Neural progenitor cell (in vitro differentiated cells): ENCODE measurements around the gene PLEKHM1. TPM values are rescaled to one million over a fixed set of nuclear protein-coding genes. Genes with fewer than 3 reads are reported as not detected.

ENCODE experiments used
- DNase-seq: peaks from one replicate; pipeline ENCODE4 v3.0.0-alpha.2; 2016; ENCODE audit warnings: low spot score
- H2AFZ ChIP-seq: fragments of 200-600 bp; sonication (generic); replicated peaks from 2 replicates; pipeline ENCODE4 v1.6.1; 2016; ENCODE audit warnings: antibody characterized with exemption
- H3F3A ChIP-seq: fragments of 200-600 bp; sonication (generic); 2 replicates; pipeline ENCODE4 v1.6.1; 2016; ENCODE audit warnings: antibody characterized with exemption, low read depth
- H3K27ac ChIP-seq: fragments of 200-600 bp; sonication (generic); 2 replicates; pipeline ENCODE4 v1.5.1; 2016; ENCODE audit warnings: mild to moderate bottlenecking
- H3K27me3 ChIP-seq: fragments of 200-600 bp; sonication (generic); 2 replicates; pipeline ENCODE4 v1.6.1; 2016; ENCODE audit warnings: mild to moderate bottlenecking, moderate library complexity
- H3K36me3 ChIP-seq: fragments of 200-600 bp; sonication (generic); 2 replicates; pipeline ENCODE4 v1.5.1; 2016
- H3K4me1 ChIP-seq: fragments of 200-600 bp; sonication (generic); 2 replicates; pipeline ENCODE4 v1.6.1; 2016; ENCODE audit warnings: mixed run types
- H3K4me2 ChIP-seq: fragments of 200-600 bp; sonication (generic); 2 replicates; pipeline ENCODE4 v1.6.1; 2016
- H3K4me3 ChIP-seq: fragments of 200-600 bp; sonication (generic); 2 replicates; pipeline ENCODE4 v1.5.1; 2016
- H3K79me2 ChIP-seq: fragments of 200-600 bp; sonication (generic); 2 replicates; pipeline ENCODE4 v1.6.1; 2016; ENCODE audit warnings: low read depth
- H3K9ac ChIP-seq: fragments of 200-600 bp; sonication (generic); 2 replicates; pipeline ENCODE4 v1.6.1; 2016
- H3K9me3 ChIP-seq: fragments of 200-600 bp; sonication (generic); 2 replicates; pipeline ENCODE4 v1.5.1; 2016; ENCODE audit warnings: low read depth
- H4K20me1 ChIP-seq: fragments of 200-600 bp; sonication (generic); 2 replicates; pipeline ENCODE4 v1.6.1; 2016; ENCODE audit warnings: low read depth
- H3K27ac Mint-ChIP-seq: 3 replicates; pipeline ENCODE4 v1.8.0; 2021; ENCODE audit warnings: mixed read lengths
- H3K27me3 Mint-ChIP-seq: 2 replicates; pipeline ENCODE4 v1.8.0; 2022; ENCODE audit warnings: low read depth, mild to moderate bottlenecking, inconsistent platforms, moderate library complexity, mixed read lengths; ENCODE audit not compliant: insufficient read depth
- H3K36me3 Mint-ChIP-seq: 3 replicates; pipeline ENCODE4 v1.8.0; 2021; ENCODE audit warnings: mixed read lengths
- H3K4me1 Mint-ChIP-seq: 3 replicates; pipeline ENCODE4 v1.8.0; 2021; ENCODE audit warnings: mixed read lengths
- H3K4me3 Mint-ChIP-seq: 3 replicates; pipeline ENCODE4 v1.8.0; 2021; ENCODE audit warnings: mild to moderate bottlenecking, moderate library complexity, mixed read lengths
- H3K9me3 Mint-ChIP-seq: 3 replicates; pipeline ENCODE4 v1.8.0; 2020; ENCODE audit warnings: mixed read lengths
- CTCF ChIP-seq: fragments of 200-600 bp; sonication (generic); IDR thresholded peaks from 2 replicates; pipeline ENCODE4 v1.5.1; 2017; ENCODE audit warnings: antibody characterized with exemption, mild to moderate bottlenecking
- EZH2 ChIP-seq: fragments of 200-600 bp; sonication (generic); IDR thresholded peaks from 2 replicates; pipeline ENCODE4 v1.6.1; 2017; ENCODE audit warnings: antibody characterized with exemption, mild to moderate bottlenecking, moderate library complexity
- EZH2phosphoT487 ChIP-seq: fragments of 200-600 bp; sonication (generic); IDR thresholded peaks from 2 replicates; pipeline ENCODE4 v1.6.1; 2017; ENCODE audit warnings: antibody characterized with exemption
- total RNA-seq: library from RNA; depleted of rRNA; stranded (reverse); fragments of >200 nt; gene quantifications from 2 replicates; pipeline ENCODE4 v1.2.3, GENCODE V29; 2015; ENCODE audit warnings: low replicate concordance

The PLEKHM1 gene
- total RNA-seq, 1 donor from 2014 or later = 7.0 TPM

GRCh38 chr17:45394913-45395568 is 95.5 kb downstream of the PLEKHM1 start:
- H3K4me3 ChIP-seq = no peak overlapping the region
- peaks cover 7% of the 10 kb centered on the region for H3K27me3 Mint-ChIP-seq
- DNase-seq = peak; percentile 94
- TF ChIP-seq EZH2phosphoT487 (no peak), CTCF (peak; percentile 83)
- H3K4me2 ChIP-seq = no peak overlapping the region
- H3K36me3 Mint-ChIP-seq = no peaks in the 10 kb centered on the region
- H3K4me1 ChIP-seq = no peaks in the 10 kb centered on the region
- no peaks in the 10 kb centered on the region for H3K79me2 ChIP-seq
- peak overlapping the region; percentile 94 for H3K27ac Mint-ChIP-seq
- H3K9me3 ChIP-seq = no peaks in the 10 kb centered on the region
- no peak overlapping the region for H3K27ac ChIP-seq
- H3K4me1 Mint-ChIP-seq = peaks cover 18% of the 10 kb centered on the region
- H3K9ac ChIP-seq = no peak overlapping the region
- H2AFZ ChIP-seq = peak overlapping the region; percentile 93
- H3K27me3 ChIP-seq = no peaks in the 10 kb centered on the region
- no peaks in the 10 kb centered on the region for H3K36me3 ChIP-seq
- no peak overlapping the region for H3K4me3 Mint-ChIP-seq
- H3K9me3 Mint-ChIP-seq = no peaks in the 10 kb centered on the region
- no peaks in the 10 kb centered on the region for H4K20me1 ChIP-seq
- no peaks in the 10 kb centered on the region for H3F3A ChIP-seq

- no peaks in the 10 kb centered on the region for H3K36me3 Mint-ChIP-seq
- H3K9ac ChIP-seq = no peak overlapping the region
- H3K27ac ChIP-seq = no peak overlapping the region
- H2AFZ ChIP-seq = peak overlapping the region; percentile 93
- no peak overlapping the region for H3K4me2 ChIP-seq
- H3K4me3 Mint-ChIP-seq = no peak overlapping the region
- H3K4me1 Mint-ChIP-seq = peaks cover 18% of the 10 kb centered on the region
- H3K4me3 ChIP-seq = no peak overlapping the region
- no peak for TF ChIP-seq CTCF
- TF ChIP-seq EZH2phosphoT487 = no peak
- no peaks in the 10 kb centered on the region for H3F3A ChIP-seq
- no peak for DNase-seq
- no peaks in the 10 kb centered on the region for H3K4me1 ChIP-seq
- H3K36me3 ChIP-seq = no peaks in the 10 kb centered on the region
- no peak overlapping the region for H3K27ac Mint-ChIP-seq
- no peaks in the 10 kb centered on the region for H3K79me2 ChIP-seq
- H3K9me3 ChIP-seq = no peaks in the 10 kb centered on the region
- H4K20me1 ChIP-seq = no peaks in the 10 kb centered on the region
- H3K27me3 Mint-ChIP-seq = peaks cover 7% of the 10 kb centered on the region
- H3K9me3 Mint-ChIP-seq = no peaks in the 10 kb centered on the region
- H3K27me3 ChIP-seq = no peaks in the 10 kb centered on the region
These were observed 96.0 kb downstream of the PLEKHM1 start for GRCh38 chr17:45394564-45394912.

- H3K79me2 ChIP-seq = no peaks in the 10 kb centered on the region
- no peak overlapping the region for H3K9ac ChIP-seq
- no peak for TF ChIP-seq CTCF
- no peak for TF ChIP-seq EZH2
- no peak for TF ChIP-seq EZH2phosphoT487
- no peak for DNase-seq
- H3K27me3 ChIP-seq = no peaks in the 10 kb centered on the region
- no peak overlapping the region for H3K27ac ChIP-seq
- H3K27ac Mint-ChIP-seq = no peak overlapping the region
- no peak overlapping the region for H3K4me3 Mint-ChIP-seq
- H3K4me3 ChIP-seq = no peak overlapping the region
- H3K36me3 Mint-ChIP-seq = no peaks in the 10 kb centered on the region
- H3K27me3 Mint-ChIP-seq = peaks cover 7% of the 10 kb centered on the region
- H2AFZ ChIP-seq = no peak overlapping the region
- H3F3A ChIP-seq = no peaks in the 10 kb centered on the region
- no peaks in the 10 kb centered on the region for H3K4me1 ChIP-seq
- no peaks in the 10 kb centered on the region for H3K9me3 Mint-ChIP-seq
- no peaks in the 10 kb centered on the region for H3K9me3 ChIP-seq
- H3K4me1 Mint-ChIP-seq = peaks cover 18% of the 10 kb centered on the region
- H4K20me1 ChIP-seq = no peaks in the 10 kb centered on the region
- no peak overlapping the region for H3K4me2 ChIP-seq
- no peaks in the 10 kb centered on the region for H3K36me3 ChIP-seq
These were observed 96.4 kb downstream of the PLEKHM1 start for GRCh38 chr17:45394091-45394490.
